ENCODE measurements around the gene SGCA.

DNA sequence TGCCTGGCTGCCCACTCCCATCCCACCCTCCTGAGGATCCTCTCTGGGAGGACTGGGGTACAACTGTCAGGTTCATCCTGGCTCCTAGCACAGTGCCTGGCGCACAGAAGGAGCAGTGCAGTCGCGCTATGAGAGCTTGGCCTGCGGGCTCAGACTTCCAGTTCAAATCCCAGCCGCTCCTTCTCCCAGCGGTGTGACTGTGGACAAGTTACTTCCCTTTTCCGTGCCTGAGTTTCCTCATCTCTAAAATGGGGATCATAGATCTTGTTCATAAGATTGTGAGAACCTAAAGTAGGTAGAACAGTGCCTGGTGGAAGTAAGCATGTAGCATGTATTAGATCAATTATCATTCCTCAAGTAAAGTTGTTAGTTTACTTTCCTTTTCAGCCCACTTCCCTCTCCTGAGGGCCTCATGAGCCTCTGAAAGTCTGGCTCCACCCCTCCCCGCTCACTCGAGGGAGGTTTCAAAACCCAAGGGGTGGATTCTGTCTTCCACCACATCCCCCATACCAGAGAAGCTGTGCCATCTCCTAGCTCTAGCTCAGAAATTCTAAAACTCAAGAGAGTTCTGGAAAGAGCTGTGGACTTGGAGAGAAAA, 55.6 kb downstream of the SGCA start:
- TF ChIP-seq CTCF (conservative IDR thresholded peaks at IDR 0.05) = no peak
- TF ChIP-seq EZH2 (IDR thresholded peaks at IDR 0.05; ENCODE audit: low read depth) = no peak

Measured in PC-9 (cell line).